GM21526 (cell line): ENCODE data around the gene SHISA2.
"Not testable (repeated sequence)": the region's sequence is repeated elsewhere in the genome, so short reads cannot be mapped to it uniquely, and the experiment has no call there.

Source experiments
- ATAC-seq: cut with Tn5 transposase; IDR thresholded peaks from one replicate; pipeline ENCODE4 v1.9.1; 2021; ENCODE audit warnings: moderate library complexity; ENCODE audit not compliant: unreplicated experiment, low FRiP score

The SHISA2 gene

DNA sequence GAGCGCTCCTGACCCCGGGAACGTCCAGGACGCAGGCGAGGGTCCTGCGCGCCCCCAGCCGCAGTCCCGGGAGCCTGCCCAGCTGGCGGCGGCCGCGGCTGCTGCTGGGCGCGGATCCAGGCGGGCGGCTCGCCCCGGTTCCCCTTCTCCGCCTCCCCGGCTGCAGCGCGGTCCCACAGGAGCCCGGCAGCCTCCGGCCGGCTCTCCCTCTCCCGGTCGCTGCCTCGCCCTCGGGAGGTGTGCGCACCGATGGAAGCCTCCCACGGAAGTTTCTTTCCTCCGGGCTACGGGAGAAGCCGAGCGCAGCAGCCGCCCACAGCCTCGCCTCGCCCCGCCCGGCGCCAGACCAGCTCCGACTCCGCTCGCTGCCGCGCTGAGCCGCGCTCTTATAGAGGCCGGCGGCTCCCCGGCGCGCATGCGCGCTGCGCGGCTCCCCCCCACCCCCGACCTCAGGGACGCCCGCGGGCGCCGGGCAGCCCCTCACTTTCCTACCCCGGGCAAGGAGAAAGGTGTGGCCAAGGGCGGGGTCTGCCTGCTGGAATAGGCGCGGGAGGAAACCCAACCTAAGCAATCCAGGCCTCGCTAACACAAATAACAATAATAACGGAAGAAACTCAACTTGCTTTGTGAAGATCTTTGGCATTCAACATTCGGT is at the start of gene SHISA2:
Gene SHISA2 (minus strand): TSS at position 360 of the 655 bp plus-strand sequence. CDS start 1,041 bp downstream, outside the sequence.
- no peak for ATAC-seq

DNA sequence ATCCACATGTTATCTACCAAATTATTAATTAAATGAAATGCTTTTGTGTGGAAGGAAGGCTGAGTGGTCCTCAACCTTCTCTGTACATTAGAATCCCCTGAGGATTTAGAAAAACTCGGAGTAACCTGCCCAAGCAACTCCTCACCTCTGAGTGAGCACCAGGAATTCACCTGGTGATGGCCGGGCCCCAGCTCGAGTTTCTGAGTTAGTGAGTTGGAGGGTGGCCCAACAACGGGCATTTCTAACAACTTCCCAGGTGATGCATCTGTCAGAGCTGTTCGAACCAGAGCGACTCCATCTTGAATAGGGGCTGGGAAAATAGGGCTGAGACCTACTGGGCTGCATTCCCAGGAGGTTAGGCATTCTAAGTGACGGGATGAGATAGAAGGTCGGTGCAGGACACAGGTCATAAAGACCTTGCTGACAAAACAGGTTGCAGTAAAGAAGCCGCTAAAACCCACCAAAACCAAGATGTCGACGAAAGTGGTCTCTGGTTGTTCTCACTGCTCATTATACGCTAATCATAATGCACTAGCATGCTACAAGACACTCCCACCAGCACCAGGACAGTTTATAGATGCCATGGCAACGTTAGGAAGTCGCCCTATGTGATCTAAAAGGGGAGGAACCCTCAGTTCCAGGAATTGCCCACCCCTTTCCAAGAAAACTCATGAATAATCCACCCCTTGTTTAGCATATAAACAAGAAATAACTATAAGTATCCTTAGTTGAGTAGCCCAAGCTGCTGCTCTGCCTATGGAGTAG is 44.2 kb upstream of the SHISA2 start:
- ATAC-seq = no peak

DNA sequence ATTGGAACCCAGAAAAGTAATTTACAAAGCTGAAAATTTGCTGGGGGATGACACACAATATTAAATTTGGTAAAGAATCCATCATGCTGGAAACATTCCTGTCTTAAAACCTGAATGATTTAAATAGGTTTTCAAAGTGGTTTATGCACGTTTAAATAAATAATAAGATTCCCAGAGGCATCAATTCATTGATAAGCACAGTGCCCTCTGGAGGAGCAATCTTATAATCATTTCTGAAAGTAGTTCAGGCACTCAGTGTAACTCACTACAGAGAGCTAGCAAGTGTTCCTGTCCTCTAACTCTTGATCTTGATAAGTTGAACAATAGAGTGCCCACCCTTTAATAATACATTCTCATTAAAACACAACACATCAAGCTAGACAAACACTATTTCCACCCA is 43.5 kb upstream of the SHISA2 start:
- no peak for ATAC-seq

DNA sequence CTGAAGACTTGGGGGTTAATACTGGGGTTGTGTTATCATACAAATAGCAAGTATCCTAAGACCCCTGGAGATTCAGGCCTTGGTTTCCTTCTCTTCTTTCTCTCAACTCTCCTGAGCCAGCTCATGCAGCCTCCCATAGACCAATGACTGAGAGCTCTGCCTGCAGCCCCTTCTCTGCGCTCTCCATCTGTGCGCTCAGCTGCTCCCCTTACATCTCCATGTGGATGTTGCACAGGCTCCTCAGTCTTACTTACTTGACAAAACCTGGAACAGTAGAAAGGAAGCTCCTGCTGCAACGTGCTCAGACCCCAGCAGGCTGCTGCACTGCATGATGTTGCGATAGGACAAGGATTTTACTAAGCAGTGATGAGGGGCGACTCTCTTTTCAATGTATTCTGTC is 25.0 kb upstream of the SHISA2 start:
- ATAC-seq = not testable (repeated sequence)

DNA sequence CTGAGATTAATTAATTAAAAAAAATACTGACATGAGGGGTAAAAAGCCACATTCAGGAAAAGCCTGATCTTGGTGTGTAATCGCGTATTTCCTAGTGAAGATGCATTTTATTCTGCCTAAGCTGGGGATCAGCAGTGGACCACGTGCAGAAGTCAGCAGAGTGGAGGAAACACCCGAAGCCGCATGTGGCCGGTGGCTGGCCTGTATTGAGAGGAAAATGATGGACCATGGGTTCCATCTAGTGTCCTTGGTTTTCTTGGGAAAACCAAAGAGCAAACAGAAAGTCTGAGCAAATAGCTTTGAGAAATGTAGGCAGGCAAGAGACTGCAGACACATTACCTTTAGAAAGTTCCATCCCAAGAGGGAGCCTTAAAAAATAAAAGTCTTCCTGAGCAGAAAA is 23.7 kb upstream of the SHISA2 start:
- ATAC-seq = no peak

DNA sequence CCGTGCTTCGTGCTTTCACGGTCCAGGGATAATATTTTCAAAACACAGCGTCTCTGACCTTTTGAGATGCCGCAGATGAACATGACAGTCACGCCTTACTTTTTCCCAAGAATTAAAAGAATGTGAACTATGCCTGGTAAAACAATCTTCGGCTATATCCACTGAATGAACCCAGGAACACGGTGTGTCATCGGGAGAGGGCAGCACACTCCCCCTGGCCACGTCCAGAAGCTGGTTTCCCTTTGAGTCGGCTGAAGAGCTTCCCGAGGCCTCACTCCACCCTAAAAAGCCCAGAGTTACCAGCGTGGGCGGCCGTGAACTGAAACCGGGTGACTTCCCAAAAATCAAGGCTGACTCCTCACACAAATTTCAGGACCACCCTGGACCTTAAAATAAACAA is 22.9 kb upstream of the SHISA2 start:
- ATAC-seq = no peak

DNA sequence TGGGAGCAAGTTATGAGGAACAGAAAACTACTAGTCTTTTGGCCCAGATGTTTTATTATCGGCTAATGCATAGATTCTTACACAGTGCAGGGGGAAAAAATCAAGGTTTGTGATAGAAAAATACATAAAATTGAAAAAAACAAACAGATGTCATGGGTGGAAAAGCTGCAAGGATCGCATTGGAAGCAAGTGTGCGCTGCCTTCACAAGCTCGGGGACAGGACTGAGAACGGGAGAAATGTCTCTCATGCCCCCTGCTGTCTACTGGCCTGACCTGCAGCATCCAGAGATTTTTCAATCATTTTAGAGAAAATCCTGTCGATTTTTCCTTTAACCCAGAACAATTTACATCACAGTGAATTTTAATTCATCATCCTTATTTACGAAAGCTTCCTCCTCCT is 20.5 kb upstream of the SHISA2 start:
- ATAC-seq = not testable (repeated sequence)

DNA sequence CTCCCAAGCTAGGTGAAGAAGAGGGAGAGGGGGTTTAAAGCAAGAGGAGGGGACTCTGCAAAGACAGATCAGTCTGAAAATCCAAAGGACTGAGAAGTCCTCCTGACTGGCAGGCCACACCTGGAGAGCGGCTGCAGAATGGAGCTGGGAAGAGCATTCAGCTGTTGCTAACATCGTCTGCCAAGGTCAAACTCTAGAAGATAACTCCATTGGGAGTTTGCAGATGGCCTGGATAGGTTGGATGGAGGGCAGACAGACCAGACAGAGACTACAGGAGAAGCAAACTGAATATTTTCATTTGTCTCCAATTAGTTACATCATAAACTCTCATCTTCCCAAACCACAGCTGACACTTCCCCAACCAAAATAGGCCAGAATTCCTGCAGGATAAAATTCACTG is 19.9 kb upstream of the SHISA2 start:
- no peak for ATAC-seq

DNA sequence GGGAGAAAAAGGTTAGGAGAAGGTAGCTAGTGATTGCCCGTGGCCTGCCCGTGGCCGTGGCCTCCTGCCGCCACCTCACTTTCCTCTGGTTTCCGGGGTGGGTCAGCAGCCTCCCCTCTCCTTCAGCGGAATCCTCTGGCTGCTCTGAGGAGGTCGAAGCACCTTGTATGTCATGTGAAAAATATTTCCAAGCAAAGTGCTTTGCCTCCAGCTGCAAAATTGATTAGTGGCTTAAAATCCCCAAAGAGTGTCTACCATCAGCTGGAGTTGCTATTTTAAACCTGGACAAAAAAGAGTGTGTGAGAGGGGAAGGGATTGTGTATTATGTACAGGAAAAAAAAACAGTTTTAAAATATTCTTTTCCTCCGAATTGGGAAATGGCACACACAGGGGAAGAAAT is 17.8 kb upstream of the SHISA2 start:
- not testable (repeated sequence) for ATAC-seq

DNA sequence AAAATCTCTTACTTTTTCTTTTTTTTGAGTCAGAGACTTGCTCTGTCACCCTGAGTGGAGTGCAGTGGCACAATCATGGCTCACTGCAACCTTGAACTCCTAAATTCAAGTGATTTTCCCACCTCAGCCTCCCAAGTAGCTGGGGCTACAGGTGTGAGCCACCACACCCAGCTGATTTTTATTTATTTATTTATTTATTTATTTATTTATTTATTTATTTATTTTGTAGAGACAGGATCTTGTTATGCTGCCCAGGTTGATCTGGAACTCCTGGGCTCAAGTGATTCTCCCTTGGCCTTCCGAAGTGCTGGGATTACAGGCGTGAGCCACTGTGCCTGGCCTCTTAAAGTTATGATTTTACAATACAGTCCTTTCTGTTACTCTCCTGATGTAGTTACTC is 16.6 kb upstream of the SHISA2 start:
- not testable (repeated sequence) for ATAC-seq

DNA sequence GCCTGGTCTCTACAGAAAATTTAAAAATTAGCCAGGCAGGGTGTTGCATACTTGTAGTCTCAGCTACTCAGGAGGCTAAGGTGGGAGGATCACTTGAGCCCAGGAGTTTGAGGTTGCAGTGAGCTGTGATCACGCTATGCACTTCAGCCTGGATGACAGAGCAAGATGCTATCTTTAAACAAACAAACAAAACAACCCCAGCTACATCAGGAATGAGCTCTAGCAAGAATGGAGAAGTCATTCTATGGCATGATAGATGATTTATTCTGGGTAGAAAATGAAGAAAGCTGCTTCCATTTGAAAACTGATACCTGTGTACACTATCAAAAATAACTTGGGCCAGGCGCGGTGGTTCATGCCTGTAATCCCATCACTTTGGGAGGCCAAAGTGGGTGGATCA is 15.8 kb upstream of the SHISA2 start:
- no peak for ATAC-seq

DNA sequence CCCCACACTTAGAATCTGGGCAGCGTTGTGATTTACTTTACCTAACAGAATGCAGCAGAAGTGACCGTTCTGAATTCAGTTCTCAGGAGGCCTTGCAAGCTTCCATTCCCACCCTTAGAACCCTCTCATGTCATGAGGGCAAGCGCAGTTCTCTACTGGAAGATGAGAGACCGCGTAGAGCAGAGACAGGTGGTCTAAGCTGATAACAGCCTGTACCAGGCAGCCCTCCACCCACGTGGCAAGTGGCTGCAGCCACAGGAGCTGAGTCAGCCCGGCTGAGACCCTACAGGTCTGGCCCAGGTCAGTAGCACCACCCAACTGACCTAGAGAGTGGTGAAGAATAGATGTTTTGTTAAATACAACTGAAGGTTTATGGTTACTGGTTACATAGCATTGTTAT is 14.7 kb upstream of the SHISA2 start:
- not testable (repeated sequence) for ATAC-seq

DNA sequence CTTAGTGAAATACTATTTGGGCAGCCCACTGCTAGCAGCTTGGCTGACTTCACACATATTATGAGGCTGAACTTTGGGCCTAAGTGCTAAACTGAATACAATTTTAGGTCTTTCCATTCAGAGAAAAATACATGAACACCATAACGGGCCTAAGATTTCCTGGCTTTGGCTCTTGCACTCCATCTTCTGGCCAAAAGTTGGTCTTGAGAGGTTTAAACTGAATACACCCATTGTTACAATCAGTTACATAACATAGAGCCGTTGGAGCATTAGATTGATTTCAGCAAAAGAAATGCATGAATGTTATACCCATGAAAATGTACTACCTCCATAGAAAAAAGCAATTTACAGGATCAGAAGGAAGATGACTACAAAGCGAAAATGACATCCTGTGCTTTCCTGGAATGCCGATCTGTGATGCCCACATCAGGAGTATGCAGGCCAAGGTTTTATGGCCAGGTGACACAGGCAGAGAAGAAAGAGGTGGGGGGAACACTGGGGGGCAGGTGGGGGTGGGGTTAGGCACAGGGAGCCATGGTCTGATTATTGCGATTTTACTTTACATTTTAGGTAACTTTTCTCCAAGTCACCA is 11.1 kb upstream of the SHISA2 start:
- no peak for ATAC-seq

DNA sequence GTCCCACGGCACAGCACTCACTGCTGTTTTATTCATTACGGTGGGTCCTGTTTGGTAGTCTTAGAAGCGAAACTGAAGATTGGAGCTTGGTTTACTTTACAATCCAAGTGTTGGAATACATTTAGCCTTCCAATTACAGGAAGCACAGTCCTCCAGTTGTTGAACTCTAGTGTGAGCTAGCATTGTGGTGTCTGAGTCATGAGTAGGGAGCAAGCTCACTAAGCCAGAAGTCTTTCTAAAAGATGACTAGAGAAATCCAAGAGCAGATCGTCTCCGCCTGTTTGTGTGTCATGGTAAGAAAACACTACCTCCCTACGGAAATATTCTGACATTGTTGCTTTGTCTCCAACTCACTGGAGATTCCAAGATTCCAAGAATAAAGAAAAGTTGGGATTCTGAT is 10.1 kb upstream of the SHISA2 start:
- no peak for ATAC-seq

DNA sequence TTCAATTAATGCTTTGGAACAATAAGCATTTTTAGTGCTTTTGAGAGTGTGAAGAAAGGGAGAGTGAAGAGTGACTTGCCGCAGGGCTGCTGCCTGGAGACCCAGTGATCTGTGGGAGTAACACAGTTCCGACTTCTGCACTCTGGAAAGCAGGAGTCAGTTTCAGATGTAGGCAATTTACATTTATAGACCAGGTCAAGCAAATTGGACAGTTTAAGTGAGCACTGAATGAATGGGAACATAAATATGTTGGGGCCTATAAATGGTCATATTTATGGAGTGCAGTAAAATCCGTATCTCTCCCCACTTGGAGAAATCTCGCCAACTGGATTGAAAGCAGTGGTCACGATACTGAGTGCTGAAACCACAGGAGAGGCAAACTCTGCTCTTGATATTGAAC is 9.4 kb upstream of the SHISA2 start:
- no peak for ATAC-seq

DNA sequence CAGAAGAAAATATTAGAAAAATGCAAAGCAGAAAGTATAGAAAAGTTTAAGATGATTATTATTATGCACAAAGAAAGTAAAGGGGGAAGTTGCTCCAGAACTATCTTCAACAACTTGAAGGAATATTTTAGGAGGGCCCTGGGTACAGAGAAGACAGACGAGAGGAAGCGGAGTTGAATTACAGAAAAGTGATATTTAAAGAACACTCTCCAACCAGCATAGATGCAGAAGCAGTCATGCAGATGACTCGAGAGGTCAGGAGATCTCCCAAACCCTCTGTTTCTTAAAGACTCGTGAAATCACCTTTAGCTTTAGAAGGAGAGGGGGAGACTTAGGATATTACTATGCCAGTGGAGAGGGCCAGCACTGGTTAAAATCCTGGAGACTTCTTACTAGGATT is 8.5 kb upstream of the SHISA2 start:
- ATAC-seq = no peak

DNA sequence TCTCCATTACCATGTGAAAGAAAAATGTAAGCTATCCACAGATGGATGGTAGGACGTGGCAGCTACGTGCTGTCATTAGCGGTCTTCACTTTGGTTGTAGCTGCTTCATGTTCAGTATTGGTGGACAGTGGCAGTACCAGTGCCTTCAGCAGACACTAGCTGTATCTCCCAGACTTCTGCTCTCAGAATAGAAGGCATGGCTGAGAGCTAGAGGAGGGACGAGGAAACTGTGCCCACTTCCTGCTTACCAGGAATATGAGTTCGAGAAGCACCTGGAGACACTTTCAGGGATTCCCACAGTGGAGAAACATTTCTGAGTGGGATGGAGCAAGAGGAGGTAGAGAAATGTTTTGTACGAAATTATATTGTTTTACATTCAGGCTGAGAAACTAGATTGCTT is 6.9 kb upstream of the SHISA2 start:
- no peak for ATAC-seq

DNA sequence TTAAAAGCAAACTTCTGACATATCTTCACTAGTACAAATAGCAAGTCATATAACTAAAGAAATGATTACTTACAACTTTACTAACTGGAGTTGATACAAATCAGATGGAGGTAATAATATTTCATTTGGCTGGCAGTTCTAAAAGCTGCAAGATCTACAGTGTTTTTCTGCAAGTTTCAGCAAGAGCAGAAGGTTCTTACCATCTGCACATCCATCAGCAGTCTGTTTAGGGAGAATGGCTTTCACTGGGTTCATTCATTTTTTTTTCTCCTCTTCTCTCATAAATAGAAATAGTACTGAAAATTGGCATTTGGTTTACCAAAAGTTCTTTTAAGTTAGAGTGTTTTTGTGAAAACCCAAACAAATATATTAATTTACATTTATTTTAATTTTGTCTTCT is 3.1 kb upstream of the SHISA2 start:
- no peak for ATAC-seq

DNA sequence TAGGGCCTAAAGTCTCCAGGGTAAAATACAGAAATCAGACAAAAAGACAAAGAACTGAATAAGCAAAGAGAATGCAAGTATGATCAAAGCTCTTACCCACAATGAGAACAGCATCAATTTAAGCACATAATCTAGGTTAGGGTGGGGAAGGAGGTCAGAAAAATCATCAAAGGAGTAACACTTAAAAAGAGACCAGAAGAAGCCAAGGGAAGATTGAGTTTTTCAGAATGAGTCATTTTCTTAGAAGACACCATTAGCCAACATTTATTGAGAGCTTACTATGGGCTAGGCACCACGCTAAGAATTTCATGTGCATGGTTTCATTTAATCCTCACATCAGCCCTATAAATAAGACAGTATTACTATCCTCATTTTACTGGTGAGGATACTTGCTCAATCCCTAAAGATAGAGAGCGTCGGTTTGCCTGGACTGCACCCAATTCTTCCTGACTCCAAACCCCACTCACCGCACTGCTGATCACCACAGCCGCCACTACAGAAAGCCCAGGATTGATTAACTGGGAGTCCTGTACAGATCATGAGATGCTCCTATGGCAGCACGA is 1.7 kb upstream of the SHISA2 start:
- no peak for ATAC-seq

DNA sequence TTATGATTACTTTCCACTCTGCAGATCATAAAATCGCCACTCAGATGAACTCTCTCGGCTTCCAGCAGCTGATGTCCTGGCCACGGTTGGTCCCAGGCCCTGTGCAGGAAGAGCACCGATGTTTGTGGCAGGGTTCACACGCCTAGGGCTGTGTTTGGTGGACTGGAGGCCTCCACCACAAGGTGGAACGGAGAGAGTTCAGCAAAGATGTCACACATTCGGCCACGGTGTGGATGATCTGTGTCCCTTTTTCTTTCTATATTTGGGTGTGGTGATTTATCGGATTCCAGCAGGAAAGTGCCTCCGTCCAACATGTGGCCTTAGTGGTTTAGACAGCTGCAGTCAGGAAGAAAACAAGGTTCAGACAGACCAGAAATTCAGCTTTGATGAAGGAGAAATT is 521 bp upstream of the SHISA2 start:
- ATAC-seq = no peak

DNA sequence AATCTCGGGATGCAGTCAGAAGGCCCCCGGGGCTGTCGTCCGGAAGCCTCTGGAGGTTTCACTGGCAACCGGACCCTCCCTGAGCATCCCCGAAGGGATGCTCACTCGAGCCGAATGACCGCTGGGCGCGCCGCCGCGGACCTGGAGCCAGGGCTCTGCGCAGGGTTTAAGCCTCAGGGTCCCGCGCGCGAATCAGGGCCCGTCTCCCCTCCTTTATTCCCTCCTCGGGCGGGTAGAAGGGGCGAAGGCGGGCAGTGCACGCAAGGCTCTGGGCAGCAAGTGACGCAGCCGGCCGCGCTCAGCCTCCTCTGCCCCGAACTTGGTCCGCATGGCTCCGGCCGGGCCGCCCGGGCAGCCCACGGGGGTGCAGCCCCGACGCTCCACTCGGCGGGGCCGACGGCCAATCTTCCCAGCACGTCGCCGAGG is 572 bp downstream of the SHISA2 start:
- ATAC-seq = no peak
